HG03196 (cell line): ENCODE data around the gene CDK19.
"Not testable (repeated sequence)": the region's sequence is repeated elsewhere in the genome, so short reads cannot be mapped to it uniquely, and the experiment has no call there.

Experiments
- ATAC-seq: cut with Tn5 transposase; IDR thresholded peaks from one replicate; pipeline ENCODE4 v1.9.1; 2021; ENCODE audit not compliant: unreplicated experiment

The CDK19 gene

DNA sequence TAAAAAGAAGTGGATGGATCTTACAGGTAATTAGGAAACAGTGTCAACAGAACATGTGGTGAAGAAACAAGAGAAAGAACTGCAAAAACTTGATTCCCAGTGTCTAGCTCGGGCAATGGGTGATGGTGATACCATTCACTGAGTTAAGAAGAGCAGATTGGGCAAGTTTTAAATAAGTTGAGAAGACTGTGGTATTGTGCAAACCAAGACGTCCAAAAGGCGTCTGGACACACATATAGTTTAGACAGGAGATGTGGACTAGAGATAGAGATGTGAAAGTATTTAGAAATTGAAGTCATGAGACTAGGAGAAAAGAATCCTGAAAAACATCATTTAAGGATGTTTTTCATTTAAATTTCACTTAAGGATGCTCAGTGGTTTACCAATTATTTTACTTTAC lies 53.9 kb downstream of the CDK19 start:
- no peak for ATAC-seq

- no peak for ATAC-seq
These were observed 54.7 kb downstream of the CDK19 start for GRCh38 chr6:110760589-110760988.

DNA sequence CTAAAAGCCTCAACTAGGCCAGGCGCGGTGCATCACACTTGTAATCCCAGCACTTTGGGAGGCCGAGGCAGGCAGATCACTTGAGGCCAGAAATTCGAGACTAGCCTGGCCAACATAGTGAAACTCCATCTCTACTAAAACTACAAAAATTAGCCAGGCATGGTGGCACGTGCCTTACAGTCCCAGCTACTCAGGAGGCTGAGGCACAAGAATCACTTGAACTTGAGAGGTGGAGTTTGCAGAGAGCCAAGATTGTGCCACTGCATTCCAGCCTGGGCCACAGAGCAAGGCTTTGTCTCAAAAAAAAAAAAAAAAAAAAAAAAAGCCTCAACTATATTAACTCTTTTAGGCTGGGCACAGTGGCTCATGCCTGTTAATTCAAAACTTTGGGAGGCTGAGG lies 55.2 kb downstream of the CDK19 start:
- ATAC-seq = not testable (repeated sequence)

GRCh38 chr6:110757926-110758325 lies 57.3 kb downstream of the CDK19 start:
- no peak for ATAC-seq

DNA sequence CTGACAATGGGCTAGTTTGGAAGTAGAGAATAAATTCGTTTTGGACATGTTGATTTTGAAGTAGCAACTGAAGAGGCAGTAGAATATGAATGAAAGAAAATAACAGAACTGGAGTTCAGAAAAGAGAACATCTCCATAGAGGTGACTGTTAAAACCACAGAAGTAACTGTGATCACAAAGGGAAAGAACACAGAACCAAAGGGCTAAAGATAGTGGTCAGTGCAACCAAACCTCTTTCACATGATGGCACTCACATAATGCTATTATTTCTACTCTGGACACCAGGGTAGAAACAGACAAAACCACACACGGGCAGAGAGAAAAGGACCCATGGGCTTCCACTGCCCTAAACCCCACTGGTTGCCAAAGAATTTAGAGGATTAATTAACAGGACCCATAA lies 58.5 kb downstream of the CDK19 start:
- ATAC-seq = no peak

- ATAC-seq = no peak
These were observed 59.8 kb downstream of the CDK19 start for GRCh38 chr6:110755411-110755834.

DNA sequence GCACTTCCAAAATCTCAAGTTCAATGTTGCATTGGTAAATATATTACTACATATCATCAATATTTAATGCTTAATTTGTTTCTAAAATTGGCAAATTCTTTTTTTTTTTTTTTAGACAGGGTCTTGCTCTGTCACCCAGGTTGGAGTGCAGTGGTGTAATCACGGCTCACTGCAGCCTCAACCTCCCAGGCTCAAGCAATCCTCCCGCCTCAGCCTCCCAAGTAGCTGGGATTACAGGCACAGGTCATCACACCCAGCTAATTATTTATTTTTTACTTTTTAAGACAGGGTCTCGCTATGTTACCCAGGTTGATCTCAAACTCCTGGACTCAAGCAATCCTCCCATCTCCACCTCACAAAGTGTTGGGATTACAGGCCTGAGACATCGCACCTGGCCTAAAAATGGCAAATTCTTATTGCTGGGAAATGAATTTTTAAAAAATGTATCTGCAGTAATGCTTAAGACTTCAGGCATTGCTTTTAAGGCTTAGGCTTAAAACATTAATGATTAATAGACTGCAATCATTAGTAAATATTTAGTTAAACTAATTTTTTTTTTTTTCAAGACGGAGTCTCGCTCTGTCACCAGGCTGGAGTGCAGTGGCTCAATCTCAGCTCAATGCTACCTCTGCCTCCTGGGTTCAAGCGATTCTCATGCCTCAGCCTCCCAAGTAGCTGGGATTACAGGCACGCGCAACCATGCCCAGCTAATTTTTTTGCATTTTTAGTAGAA lies 61.2 kb downstream of the CDK19 start:
- not testable (repeated sequence) for ATAC-seq

- ATAC-seq = no peak
These were observed 66.8 kb downstream of the CDK19 start for GRCh38 chr6:110748453-110748852.

DNA sequence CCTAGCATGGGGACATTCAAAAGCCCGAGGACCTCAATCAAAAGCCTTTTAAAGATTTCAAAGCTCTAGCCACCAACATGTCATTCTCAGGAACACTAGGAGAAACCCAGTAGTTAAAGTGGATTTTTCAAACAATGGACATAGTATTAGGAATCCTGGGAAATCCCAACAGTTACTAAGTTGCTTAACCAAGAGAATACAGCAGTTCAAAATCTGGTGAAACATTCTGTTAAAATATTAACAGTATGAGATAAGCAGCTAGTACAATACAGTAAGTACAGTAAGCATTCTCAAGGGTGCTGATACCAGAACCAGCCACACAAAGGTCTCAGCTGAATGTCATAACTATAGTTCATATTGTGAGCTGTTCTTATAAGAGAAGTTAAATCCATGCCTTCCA lies 68.6 kb downstream of the CDK19 start:
- ATAC-seq = no peak

DNA sequence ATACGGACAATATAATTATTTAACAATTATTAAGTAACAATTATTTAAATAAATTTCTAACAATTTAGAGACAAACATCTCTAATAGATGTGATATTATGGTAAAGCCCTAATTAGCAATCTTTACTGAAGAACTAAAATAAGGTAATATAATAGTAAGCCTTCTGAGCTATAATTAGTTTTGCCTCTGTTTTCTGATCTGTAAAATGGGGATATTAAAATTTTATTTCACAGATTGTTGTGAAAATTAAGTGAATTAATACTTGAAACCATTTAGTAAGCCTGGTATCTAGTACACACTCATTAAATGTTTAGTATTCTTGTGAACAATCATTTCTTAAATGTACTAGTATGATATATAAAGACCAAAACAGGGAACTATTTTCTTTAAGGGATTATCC lies 70.3 kb downstream of the CDK19 start:
- no peak for ATAC-seq

DNA sequence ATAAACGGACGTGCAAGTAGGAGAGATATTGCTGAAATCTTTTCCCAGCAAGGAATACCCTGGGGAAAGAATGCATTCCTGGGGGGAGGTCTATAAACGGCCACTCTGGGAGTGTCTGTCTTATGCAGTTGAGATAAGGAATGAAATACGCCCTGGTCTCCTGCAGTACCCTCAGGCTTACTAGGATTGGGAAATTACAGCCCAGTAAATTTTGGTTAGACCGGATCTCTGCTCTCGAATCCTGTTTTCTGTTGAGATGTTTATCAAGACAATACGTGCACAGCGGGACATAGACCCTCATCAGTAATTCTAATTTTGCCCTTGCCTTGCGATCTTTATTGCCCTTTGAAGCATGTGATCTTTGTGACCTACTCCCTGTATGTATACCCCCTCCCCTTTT lies 72.7 kb downstream of the CDK19 start:
- ATAC-seq = not testable (repeated sequence)

- ATAC-seq = no peak
These were observed 73.8 kb downstream of the CDK19 start for GRCh38 chr6:110741517-110741916.

DNA sequence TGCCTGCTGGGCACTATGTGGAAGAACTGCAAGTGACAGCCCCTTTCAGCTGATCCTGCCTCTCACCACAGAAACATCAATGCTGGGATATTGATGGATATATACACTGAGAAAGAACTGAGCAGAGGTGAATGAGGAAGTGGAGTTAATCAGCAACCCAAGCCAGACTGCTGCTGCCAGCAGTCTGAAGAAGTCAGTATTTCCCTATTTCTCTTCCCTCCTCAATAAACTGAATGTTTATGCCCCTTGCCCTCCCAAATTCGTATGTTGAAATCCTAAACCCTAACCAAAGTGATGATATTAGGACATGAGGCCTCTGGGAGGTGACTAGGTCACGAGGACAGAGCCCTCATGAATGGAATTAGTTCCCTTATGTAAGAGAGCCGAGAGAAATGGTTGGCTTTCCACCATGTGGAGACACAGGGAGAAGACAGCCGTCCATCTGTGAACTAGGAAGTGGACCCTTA lies 76.3 kb downstream of the CDK19 start:
- ATAC-seq = peak; percentile 84

GRCh38 chr6:110735666-110736065 lies 79.6 kb downstream of the CDK19 start:
- ATAC-seq = no peak

DNA sequence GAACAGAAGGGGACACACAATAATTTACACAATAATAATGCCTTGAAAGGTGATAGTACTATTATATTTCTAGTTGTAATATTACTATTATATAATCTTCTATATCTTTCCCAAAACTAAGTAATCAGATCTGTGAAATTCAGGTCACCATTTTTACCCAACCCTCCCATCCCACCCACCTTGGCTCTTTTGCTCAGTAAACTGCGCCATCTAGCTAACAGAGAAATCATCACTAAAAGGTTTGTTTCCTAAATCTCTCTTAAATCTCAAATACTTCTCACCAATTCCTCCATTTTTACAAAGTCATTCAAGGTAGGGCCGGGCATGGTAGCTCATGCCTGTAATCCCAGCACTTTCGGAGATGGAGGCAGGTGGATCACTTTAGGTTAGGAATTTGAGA lies 83.4 kb downstream of the CDK19 start:
- ATAC-seq = no peak

GRCh38 chr6:110731196-110731595 lies 84.1 kb downstream of the CDK19 start:
- no peak for ATAC-seq

- ATAC-seq = peak; percentile 64
These were observed 86.8 kb downstream of the CDK19 start for GRCh38 chr6:110728501-110728900.

GRCh38 chr6:110723017-110723416 lies 92.3 kb downstream of the CDK19 start:
- ATAC-seq = no peak

GRCh38 chr6:110720066-110720465 lies 95.2 kb downstream of the CDK19 start:
- ATAC-seq = no peak

DNA sequence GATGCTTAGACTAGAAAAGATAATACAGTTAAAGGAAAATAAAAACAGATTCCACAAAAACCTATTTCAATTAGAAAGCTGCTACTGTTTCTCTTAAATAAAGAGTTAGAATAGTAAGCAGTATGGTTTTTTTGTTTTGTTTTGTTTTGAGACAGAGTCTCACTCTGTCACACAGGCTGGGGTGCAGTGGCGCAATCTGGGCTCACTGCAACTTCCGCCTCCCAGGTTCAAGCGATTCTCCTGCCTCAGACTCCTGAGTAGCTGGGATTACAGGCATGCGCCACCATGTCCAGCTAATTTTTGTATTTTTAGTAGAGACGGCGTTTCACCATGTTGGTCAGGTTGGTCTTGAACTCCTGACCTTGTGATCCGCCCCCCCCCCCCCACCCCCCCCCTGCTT lies 95.7 kb downstream of the CDK19 start:
- ATAC-seq = not testable (repeated sequence)

- ATAC-seq = no peak
These were observed 101.1 kb downstream of the CDK19 start for GRCh38 chr6:110714143-110714542.

- ATAC-seq = no peak
These were observed 103.0 kb downstream of the CDK19 start for GRCh38 chr6:110712238-110712637.

- no peak for ATAC-seq
These were observed 105.2 kb downstream of the CDK19 start for GRCh38 chr6:110710115-110710514.
